ENCODE data around the gene NAA50. TPM values are rescaled to one million over a fixed set of nuclear protein-coding genes. Genes with fewer than 3 reads are reported as not detected.
A peak's percentile ranks its signal among the peaks of the same experiment; 100 is the strongest.

The NAA50 gene
- total RNA-seq, 1 donor from 2014 or later, result 112 TPM

- Mint-ChIP-seq H3K27me3 (no peaks in the 10 kb centered on the region), H3K9me3 (peaks cover 2% of the 10 kb centered on the region), H3K27ac (no peak overlapping the region), H3K36me3 (ENCODE audit: low read depth) (no peaks in the 10 kb centered on the region), H3K4me3 (no peak overlapping the region), H3K4me1 (no peaks in the 10 kb centered on the region)
- intact Hi-C loops (cut with micrococcal nuclease), result no loop called here
- ChIA-PET POLR2A (no interaction called here), CTCF (no interaction called here)
- no peak for DNase-seq
- no peak for TF ChIP-seq CTCF (IDR thresholded peaks at IDR 0.05)
- no peak for ATAC-seq (ENCODE audit: low read depth)
These were observed 38.2 kb downstream of the NAA50 start for GRCh38 chr3:113707835-113708234.

GRCh38 chr3:113698956-113699355 is 47.1 kb downstream of the NAA50 start:
- Mint-ChIP-seq H3K4me1 (peaks cover 19% of the 10 kb centered on the region), H3K4me3 (no peak overlapping the region), H3K27me3 (no peaks in the 10 kb centered on the region), H3K9me3 (no peaks in the 10 kb centered on the region), H3K27ac (peak overlapping the region; percentile 71), H3K36me3 (ENCODE audit: low read depth) (peaks cover 2% of the 10 kb centered on the region)
- ChIA-PET CTCF (no interaction called here), POLR2A (interaction anchor here (0.5 to 5.4 kb wide), 3 partner anchors 39 to 47 kb away, joined by 5 to 57 read pairs (median 47); partner anchors contain the start of genes ATP6V1A and NAA50)
- DNase-seq, result no peak
- intact Hi-C loops (cut with micrococcal nuclease), result loop anchor here (10.0 kb wide), 1 partner anchor 1234 kb away; no protein-coding TSS in a partner anchor
- no peak for ATAC-seq (ENCODE audit: low read depth)
- no peak for TF ChIP-seq CTCF (IDR thresholded peaks at IDR 0.05)

GRCh38 chr3:113698213-113698742 is 47.8 kb downstream of the NAA50 start:
- intact Hi-C loops (cut with micrococcal nuclease), result loop anchor here (10.0 kb wide), 1 partner anchor 1233 kb away; no protein-coding TSS in a partner anchor

GRCh38 chr3:113697500-113698090 is 48.5 kb downstream of the NAA50 start:
- TF ChIP-seq CTCF (IDR thresholded peaks at IDR 0.05), result no peak
- intact Hi-C loops (cut with micrococcal nuclease), result loop anchor here (2.0 to 10.0 kb wide), 2 partner anchors 39 to 1233 kb away; no protein-coding TSS in a partner anchor
- ChIA-PET POLR2A (interaction anchor here (1.2 to 5.4 kb wide), 4 partner anchors 37 to 183 kb away, joined by 3 to 57 read pairs (median 25); partner anchors contain the start of genes ATP6V1A, GRAMD1C, NAA50 and SPICE1), CTCF (no interaction called here)
- H3K27ac Mint-ChIP-seq, result no peak overlapping the region
- H3K27me3 Mint-ChIP-seq, result no peaks in the 10 kb centered on the region
- peaks cover 10% of the 10 kb centered on the region for H3K36me3 Mint-ChIP-seq (ENCODE audit: low read depth)
- H3K9me3 Mint-ChIP-seq, result no peaks in the 10 kb centered on the region
- ATAC-seq (ENCODE audit: low read depth), result no peak
- peaks cover 28% of the 10 kb centered on the region for H3K4me1 Mint-ChIP-seq
- H3K4me3 Mint-ChIP-seq, result no peak overlapping the region
- DNase-seq, result no peak

More at GRCh38 chr3:113698213-113698742, 47.8 kb downstream of the NAA50 start:
- no peak for TF ChIP-seq CTCF (IDR thresholded peaks at IDR 0.05)
- ChIA-PET POLR2A (interaction anchor here (1.2 to 5.4 kb wide), 3 partner anchors 38 to 184 kb away, joined by 3 to 57 read pairs (median 47); partner anchors contain the start of genes ATP6V1A, NAA50 and SPICE1), CTCF (no interaction called here)
- peaks cover 7% of the 10 kb centered on the region for H3K36me3 Mint-ChIP-seq (ENCODE audit: low read depth)
- no peaks in the 10 kb centered on the region for H3K27me3 Mint-ChIP-seq
- H3K27ac Mint-ChIP-seq, result peak overlapping the region; percentile 71
- ATAC-seq (ENCODE audit: low read depth) (no peak), DNase-seq (no peak)
- H3K4me3 Mint-ChIP-seq, result no peak overlapping the region
- peaks cover 24% of the 10 kb centered on the region for H3K4me1 Mint-ChIP-seq
- no peaks in the 10 kb centered on the region for H3K9me3 Mint-ChIP-seq
